Bone marrow (tissue), 2 donors: ENCODE data around the gene PROSER3.

Source experiments
- DNase-seq, 2 donors: peaks; one replicate each; lab custom pipeline; 2025; lab: John Stamatoyannopoulos, UW

Gene PROSER3

GRCh38 chr19:35777086-35777841, 19.3 kb downstream of the PROSER3 start:
- no peak for DNase-seq

GRCh38 chr19:35777961-35778360, 20.0 kb downstream of the PROSER3 start:
- no peak for DNase-seq

GRCh38 chr19:35779033-35779432, 21.1 kb downstream of the PROSER3 start:
- DNase-seq: no peak

- no peak for DNase-seq
Observed at GRCh38 chr19:35780058-35780457, 22.1 kb downstream of the PROSER3 start.

- DNase-seq: no peak
Observed at GRCh38 chr19:35780717-35781116, 22.7 kb downstream of the PROSER3 start.

- no peak for DNase-seq
Observed at GRCh38 chr19:35781650-35782049, 23.7 kb downstream of the PROSER3 start.

- no peak for DNase-seq
Observed at GRCh38 chr19:35782589-35782988, 24.6 kb downstream of the PROSER3 start.

GRCh38 chr19:35783469-35784434, 25.8 kb downstream of the PROSER3 start:
- no peak for DNase-seq

- no peak for DNase-seq
Observed at GRCh38 chr19:35784503-35785338, 26.7 kb downstream of the PROSER3 start.

GRCh38 chr19:35785339-35785627, 27.3 kb downstream of the PROSER3 start:
- DNase-seq: no peak

GRCh38 chr19:35786299-35787160, 28.6 kb downstream of the PROSER3 start:
- DNase-seq: no peak

- DNase-seq: no peak
Observed at GRCh38 chr19:35787227-35787799, 29.3 kb downstream of the PROSER3 start.

- no peak for DNase-seq
Observed at GRCh38 chr19:35788205-35788960, 30.4 kb downstream of the PROSER3 start.

- no peak for DNase-seq
Observed at GRCh38 chr19:35789195-35789977, 31.4 kb downstream of the PROSER3 start.

- no peak for DNase-seq
Observed at GRCh38 chr19:35789978-35790944, 32.3 kb downstream of the PROSER3 start.

GRCh38 chr19:35790981-35791813, 33.2 kb downstream of the PROSER3 start:
- DNase-seq: no peak

GRCh38 chr19:35791814-35792279, 33.9 kb downstream of the PROSER3 start:
- no peak for DNase-seq
